ENCODE data around the gene SCMH1.

The SCMH1 gene

GRCh38 chr1:41013796-41014195 lies 228.3 kb downstream of the SCMH1 start:
- H3K36me3 ChIP-seq (replicated peaks) = peaks cover 91% of the 10 kb centered on the region
- no peak for TF ChIP-seq CTCF (IDR thresholded peaks at IDR 0.05; ENCODE audit: low read depth, low read length, missing control alignments)
- H3K27ac ChIP-seq = no peak overlapping the region
- no peak overlapping the region for H3K4me3 ChIP-seq (ENCODE audit: low read depth, low read length)
- in situ Hi-C loops (cut with HindIII; ENCODE audit: low pct_ligation_motif_present, low sequenced_read_pairs) = no loop called here
- DNase-seq = no peak
- H3K27me3 ChIP-seq (replicated peaks) = no peaks in the 10 kb centered on the region

- Histone ChIP-seq H3K4me3 (ENCODE audit: low read depth, low read length) (no peak overlapping the region), H3K36me3 (replicated peaks) (peaks cover 93% of the 10 kb centered on the region), H3K27ac (no peak overlapping the region), H3K27me3 (replicated peaks) (no peaks in the 10 kb centered on the region)
- DNase-seq = no peak
- TF ChIP-seq CTCF (IDR thresholded peaks at IDR 0.05; ENCODE audit: low read depth, low read length, missing control alignments) = no peak
- in situ Hi-C loops (cut with HindIII; ENCODE audit: low pct_ligation_motif_present, low sequenced_read_pairs) = no loop called here
Measured at GRCh38 chr1:41013024-41013423, 229.1 kb downstream of the SCMH1 start.

GRCh38 chr1:41010345-41010744 lies 231.8 kb downstream of the SCMH1 start:
- in situ Hi-C loops (cut with HindIII; ENCODE audit: low pct_ligation_motif_present, low sequenced_read_pairs) = no loop called here
- H3K36me3 ChIP-seq (replicated peaks) = peaks cover 94% of the 10 kb centered on the region
- no peak for TF ChIP-seq CTCF (IDR thresholded peaks at IDR 0.05; ENCODE audit: low read depth, low read length, missing control alignments)
- no peak for DNase-seq
- no peak overlapping the region for H3K4me3 ChIP-seq (ENCODE audit: low read depth, low read length)
- no peaks in the 10 kb centered on the region for H3K27me3 ChIP-seq (replicated peaks)
- H3K27ac ChIP-seq = no peak overlapping the region

GRCh38 chr1:41009466-41009865 lies 232.6 kb downstream of the SCMH1 start:
- no peak overlapping the region for H3K4me3 ChIP-seq (ENCODE audit: low read depth, low read length)
- H3K27me3 ChIP-seq (replicated peaks) = no peaks in the 10 kb centered on the region
- peak overlapping the region; percentile 30 for H3K27ac ChIP-seq
- in situ Hi-C loops (cut with HindIII; ENCODE audit: low pct_ligation_motif_present, low sequenced_read_pairs) = no loop called here
- DNase-seq = no peak
- peaks cover 93% of the 10 kb centered on the region for H3K36me3 ChIP-seq (replicated peaks)
- no peak for TF ChIP-seq CTCF (IDR thresholded peaks at IDR 0.05; ENCODE audit: low read depth, low read length, missing control alignments)

- in situ Hi-C loops (cut with HindIII; ENCODE audit: low pct_ligation_motif_present, low sequenced_read_pairs) = no loop called here
- peak; percentile 39 for DNase-seq
- no peaks in the 10 kb centered on the region for H3K27me3 ChIP-seq (replicated peaks)
- H3K4me3 ChIP-seq (ENCODE audit: low read depth, low read length) = no peak overlapping the region
- TF ChIP-seq CTCF (IDR thresholded peaks at IDR 0.05; ENCODE audit: low read depth, low read length, missing control alignments) = no peak
- no peak overlapping the region for H3K27ac ChIP-seq
- peaks cover 92% of the 10 kb centered on the region for H3K36me3 ChIP-seq (replicated peaks)
Measured at GRCh38 chr1:41006942-41007865, 234.9 kb downstream of the SCMH1 start.
